HAP-1 (cell line): ENCODE data around the gene SNX4.

Experiments used
- DNase-seq, 2 experiments: peaks; one replicate each; pipeline ENCODE4 v3.0.0-alpha.2; 2016 to 2020; ENCODE audit warnings: low spot score in 2 of 2
- H3K27me3 ChIP-seq: fragments of 250-450 bp; sonication (Bioruptor Pico); 2 replicates; pipeline ENCODE4 v1.5.1; 2020; ENCODE audit warnings: low read depth, mild to moderate bottlenecking, moderate library complexity
- H3K36me3 ChIP-seq: fragments of 250-450 bp; sonication (Bioruptor Pico); replicated peaks from 2 replicates; pipeline ENCODE4 v1.5.1; 2020; ENCODE audit warnings: mild to moderate bottlenecking
- H3K4me1 ChIP-seq: fragments of 250-450 bp; sonication (Bioruptor Pico); 2 replicates; pipeline ENCODE4 v1.5.1; 2020; ENCODE audit warnings: mild to moderate bottlenecking
- H3K4me3 ChIP-seq: fragments of 250-450 bp; sonication (Bioruptor Pico); 2 replicates; pipeline ENCODE4 v1.5.1; 2020; ENCODE audit warnings: mild to moderate bottlenecking, moderate library complexity
- H3K9me3 ChIP-seq: fragments of 250-450 bp; sonication (Bioruptor Pico); 2 replicates; pipeline ENCODE4 v1.5.1; 2020; ENCODE audit warnings: mild to moderate bottlenecking, moderate library complexity
- in situ Hi-C: fragments of 300-500 bp; cut with MboI; formaldehyde crosslinking; loops from 3 replicates; pipeline ENCODE4 v1.14.3; 2020; ENCODE audit warnings: low sequenced_read_pairs, inconsistent platforms, mixed read lengths

Gene SNX4

DNA sequence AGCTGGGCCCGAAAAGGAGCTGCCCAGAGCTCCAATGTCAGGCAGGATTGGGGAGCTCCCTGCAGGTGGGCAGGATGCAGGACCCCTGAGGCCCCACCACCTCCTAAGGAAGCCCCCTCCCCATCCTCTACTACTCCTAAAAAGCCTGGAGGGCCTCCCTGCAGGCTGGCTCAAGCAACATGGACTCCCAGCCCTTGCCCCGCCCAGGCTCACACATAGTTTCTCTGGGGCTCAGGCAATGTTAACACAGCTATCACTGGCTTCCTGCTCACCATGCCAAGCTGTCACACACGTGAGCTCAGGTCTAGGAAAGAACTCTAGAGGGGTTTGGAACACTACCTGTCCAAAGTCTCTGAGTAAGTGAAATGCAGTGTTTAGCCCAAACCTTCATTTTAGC, 79.4 kb downstream of the SNX4 start:
- Histone ChIP-seq H3K4me1 (peaks cover 12% of the 10 kb centered on the region), H3K4me3 (no peak overlapping the region), H3K9me3 (no peaks in the 10 kb centered on the region), H3K27me3 (no peaks in the 10 kb centered on the region), H3K36me3 (no peaks in the 10 kb centered on the region)
- in situ Hi-C loops, result loop anchor here (25.0 kb wide), 1 partner anchor 503 kb away; the partner anchor contains the start of gene MUC13
- DNase-seq, result no peak

DNA sequence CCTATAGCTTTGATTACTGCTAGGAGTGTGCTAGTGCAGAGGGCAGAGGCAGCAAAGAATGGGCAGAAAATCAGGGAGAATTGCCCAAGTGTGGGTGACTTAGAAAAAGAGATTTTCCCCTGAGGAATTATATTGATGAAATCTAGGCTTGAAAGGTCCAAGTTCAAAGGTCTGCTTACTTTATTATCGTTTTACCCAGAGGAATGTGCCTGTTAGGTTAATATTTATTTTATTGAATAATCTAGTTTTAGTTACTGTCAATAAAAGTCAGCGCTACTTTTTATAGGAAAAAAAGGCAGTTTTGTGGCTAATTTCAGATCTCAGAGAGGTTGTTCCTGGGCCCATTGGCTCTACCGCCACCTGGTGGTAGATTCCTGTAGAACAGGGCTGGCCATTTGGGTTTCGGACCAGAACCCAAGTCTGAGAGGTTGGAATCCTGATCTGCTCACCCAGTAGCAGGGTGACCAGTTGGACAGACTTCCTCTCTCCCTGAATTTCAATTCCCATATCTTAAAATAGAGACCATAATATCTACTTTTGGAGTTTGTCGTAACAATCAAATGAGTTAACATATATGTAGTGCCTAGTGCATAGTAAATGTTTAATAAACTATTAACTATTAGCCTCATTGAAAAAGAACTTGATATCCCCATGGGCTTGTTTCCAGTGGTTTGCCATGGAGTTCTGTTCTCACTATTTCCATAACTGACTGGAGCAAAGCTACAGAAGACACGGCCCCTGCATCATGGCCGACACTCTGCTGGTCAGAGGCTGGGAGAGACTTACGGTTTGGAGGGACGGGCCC, 82.2 kb downstream of the SNX4 start:
- no peaks in the 10 kb centered on the region for H3K27me3 ChIP-seq
- no peak overlapping the region for H3K4me3 ChIP-seq
- in situ Hi-C loops, result loop anchor here (25.0 kb wide), 1 partner anchor 501 kb away; the partner anchor contains the start of gene MUC13
- peaks cover 18% of the 10 kb centered on the region for H3K4me1 ChIP-seq
- H3K9me3 ChIP-seq, result no peaks in the 10 kb centered on the region
- H3K36me3 ChIP-seq, result no peaks in the 10 kb centered on the region
- DNase-seq, result peak; percentile 27 to 78

DNA sequence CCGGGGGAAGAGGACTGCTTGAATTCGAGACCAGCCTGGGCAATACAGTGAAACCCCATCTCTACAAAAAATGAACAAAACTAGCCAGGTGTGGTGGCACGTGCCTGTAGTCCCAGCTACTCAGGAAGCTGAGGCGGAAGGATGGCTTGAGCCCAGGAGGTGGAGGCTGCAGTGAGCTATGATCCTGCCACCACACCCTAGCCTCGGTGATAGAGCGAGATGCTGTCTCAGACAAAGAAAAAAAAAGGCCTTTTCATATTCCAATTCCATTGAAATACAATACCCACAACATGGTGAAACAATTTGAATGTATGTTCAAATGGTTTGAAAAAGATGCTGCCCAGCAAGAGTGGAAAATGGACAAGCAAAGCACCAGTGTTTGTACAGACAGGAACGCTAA, 83.1 kb downstream of the SNX4 start:
- H3K4me3 ChIP-seq, result no peak overlapping the region
- in situ Hi-C loops, result loop anchor here (25.0 kb wide), 1 partner anchor 500 kb away; the partner anchor contains the start of gene MUC13
- H3K36me3 ChIP-seq, result no peaks in the 10 kb centered on the region
- no peaks in the 10 kb centered on the region for H3K9me3 ChIP-seq
- no peaks in the 10 kb centered on the region for H3K27me3 ChIP-seq
- peak; percentile 73 to 79 for DNase-seq
- H3K4me1 ChIP-seq, result peaks cover 18% of the 10 kb centered on the region

DNA sequence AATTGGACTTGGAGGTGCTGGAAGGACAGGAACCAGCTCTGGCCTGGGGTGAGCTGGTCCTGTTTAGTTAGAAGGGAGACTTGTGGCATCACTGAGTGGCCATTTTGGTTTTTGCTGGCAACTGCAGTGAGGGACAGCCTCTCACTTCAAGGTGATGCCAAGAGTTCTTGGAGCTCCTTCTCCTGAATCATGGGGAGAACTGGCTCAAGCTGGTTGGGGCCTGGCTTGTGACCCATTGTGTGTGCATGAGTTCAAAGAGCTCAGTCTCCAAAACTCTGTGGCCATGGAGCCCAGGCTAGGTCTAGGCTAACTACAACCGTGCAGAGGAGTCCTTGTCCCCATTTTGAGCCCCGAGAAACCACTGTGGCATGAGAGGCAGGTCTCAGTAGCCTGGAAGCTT, 84.8 kb downstream of the SNX4 start:
- Histone ChIP-seq H3K4me1 (peaks cover 18% of the 10 kb centered on the region), H3K4me3 (no peak overlapping the region), H3K36me3 (no peaks in the 10 kb centered on the region), H3K27me3 (no peaks in the 10 kb centered on the region), H3K9me3 (no peaks in the 10 kb centered on the region)
- no peak for DNase-seq
- in situ Hi-C loops, result loop anchor here (25.0 kb wide), 1 partner anchor 498 kb away; the partner anchor contains the start of gene MUC13

DNA sequence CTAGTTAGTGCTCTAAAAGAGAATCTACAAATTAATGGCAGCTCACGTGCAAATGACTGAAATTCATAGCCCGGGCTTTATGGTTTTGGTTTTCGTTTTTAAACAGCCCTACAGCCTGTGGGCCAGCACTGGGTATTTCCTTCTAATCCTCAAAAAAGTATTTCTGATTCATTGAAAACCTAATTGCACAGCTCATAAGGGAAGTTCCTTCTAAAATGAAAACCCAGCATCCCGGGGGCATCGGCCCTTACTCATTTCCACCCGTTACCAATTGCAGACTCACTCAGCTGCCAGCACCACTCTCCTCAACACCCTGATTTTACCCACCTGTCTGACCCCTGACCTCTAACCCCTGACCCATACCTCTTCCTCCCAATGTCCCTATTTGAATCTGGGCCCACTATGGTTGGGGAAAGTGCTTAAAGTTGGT, 85.4 kb downstream of the SNX4 start:
- Histone ChIP-seq H3K9me3 (no peaks in the 10 kb centered on the region), H3K4me3 (no peak overlapping the region), H3K27me3 (no peaks in the 10 kb centered on the region), H3K4me1 (peaks cover 18% of the 10 kb centered on the region), H3K36me3 (no peaks in the 10 kb centered on the region)
- no peak for DNase-seq
- in situ Hi-C loops, result loop anchor here (25.0 kb wide), 1 partner anchor 497 kb away; the partner anchor contains the start of gene MUC13

DNA sequence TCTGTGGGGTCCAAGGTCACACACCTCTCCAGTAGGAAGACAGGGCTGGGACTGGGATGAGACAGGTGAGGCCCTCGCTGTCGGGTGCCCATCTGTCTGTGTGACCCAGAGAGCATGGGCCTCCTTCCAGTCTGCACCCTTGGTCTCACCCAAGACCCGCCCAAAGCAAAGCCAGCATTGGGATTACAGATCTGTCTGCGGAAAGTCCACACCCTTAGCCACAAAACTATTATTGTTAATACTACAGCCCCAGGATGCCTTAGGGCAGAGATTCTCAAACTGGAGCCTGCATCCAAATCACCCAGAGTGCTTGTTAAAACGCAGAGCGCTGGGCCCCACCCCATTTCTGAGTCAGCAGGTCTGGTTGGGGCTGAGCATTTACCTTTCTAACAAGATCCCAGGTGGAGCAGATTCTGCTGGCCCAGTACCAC, 86.4 kb downstream of the SNX4 start:
- H3K9me3 ChIP-seq, result no peaks in the 10 kb centered on the region
- peak; percentile 47 to 63 for DNase-seq
- H3K36me3 ChIP-seq, result no peaks in the 10 kb centered on the region
- no peak overlapping the region for H3K4me3 ChIP-seq
- H3K27me3 ChIP-seq, result no peaks in the 10 kb centered on the region
- in situ Hi-C loops, result loop anchor here (25.0 kb wide), 1 partner anchor 496 kb away; the partner anchor contains the start of gene MUC13
- H3K4me1 ChIP-seq, result peaks cover 18% of the 10 kb centered on the region

DNA sequence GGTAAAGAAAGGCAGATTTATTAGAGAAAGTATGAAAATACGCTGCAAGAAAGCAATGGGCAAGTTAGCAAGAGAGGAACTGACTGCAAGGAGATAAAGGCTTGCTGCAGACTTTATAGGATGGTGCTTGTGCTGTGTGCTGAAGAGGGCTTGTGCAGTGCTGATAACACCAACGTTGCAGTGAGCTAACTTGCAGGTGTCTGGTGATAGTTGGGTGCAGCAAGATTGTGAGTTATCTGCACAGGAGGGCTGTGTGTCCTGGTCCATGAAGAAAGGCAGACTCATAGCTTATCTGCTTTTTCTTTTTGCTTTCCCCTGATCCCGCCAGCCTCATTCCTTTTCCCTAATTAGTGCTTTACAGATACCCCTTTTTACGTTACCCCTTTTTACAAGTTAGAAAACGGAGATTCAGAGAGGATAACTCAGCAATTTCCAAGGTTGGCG, 86.9 kb downstream of the SNX4 start:
- Histone ChIP-seq H3K36me3 (no peaks in the 10 kb centered on the region), H3K4me3 (no peak overlapping the region), H3K9me3 (no peaks in the 10 kb centered on the region), H3K4me1 (peaks cover 18% of the 10 kb centered on the region), H3K27me3 (no peaks in the 10 kb centered on the region)
- in situ Hi-C loops, result loop anchor here (25.0 kb wide), 1 partner anchor 496 kb away; the partner anchor contains the start of gene MUC13
- no peak for DNase-seq

DNA sequence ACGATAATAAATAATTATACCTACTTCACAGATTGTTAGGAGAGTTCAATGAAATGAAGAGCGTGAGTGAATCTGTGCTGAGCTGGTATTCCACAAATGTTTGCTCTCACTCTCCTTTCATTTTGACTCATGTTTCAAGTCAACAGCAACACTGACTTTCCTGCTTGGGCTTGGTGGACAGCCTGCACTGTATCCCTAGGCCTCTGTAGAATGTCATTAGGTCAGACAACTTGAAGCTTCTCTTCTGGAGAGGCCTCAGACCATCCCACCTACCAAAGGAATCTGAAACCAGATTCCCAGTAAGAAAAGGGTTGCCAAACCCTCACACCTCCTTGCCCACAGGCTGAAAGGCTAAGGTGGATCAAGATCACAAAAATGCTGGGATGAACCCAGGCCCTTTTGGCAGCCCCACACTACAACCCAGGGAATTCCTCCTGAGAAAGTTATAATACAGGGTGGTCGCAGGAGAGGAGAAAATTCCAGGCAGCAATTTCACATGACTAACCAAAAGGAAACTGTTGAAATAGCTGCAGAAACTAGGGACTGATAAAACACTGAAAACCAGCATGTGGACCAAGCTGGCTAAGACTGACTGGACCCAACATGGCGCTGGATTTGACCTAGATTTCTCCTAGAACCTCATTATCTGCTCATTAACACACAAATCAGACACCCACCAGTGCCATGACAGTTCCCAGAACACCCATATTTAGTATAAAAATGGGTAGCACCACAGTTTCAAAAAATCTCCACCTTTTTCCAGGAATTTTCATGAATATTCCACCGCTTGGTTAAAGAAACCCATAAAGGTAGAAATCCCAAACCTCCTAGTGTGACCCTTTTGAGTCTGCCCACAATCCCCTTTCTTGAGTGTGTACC, 87.9 kb downstream of the SNX4 start:
- H3K36me3 ChIP-seq, result no peaks in the 10 kb centered on the region
- no peaks in the 10 kb centered on the region for H3K9me3 ChIP-seq
- peaks cover 12% of the 10 kb centered on the region for H3K4me1 ChIP-seq
- no peak overlapping the region for H3K4me3 ChIP-seq
- no peak for DNase-seq
- in situ Hi-C loops, result loop anchor here (25.0 kb wide), 1 partner anchor 495 kb away; the partner anchor contains the start of gene MUC13
- no peaks in the 10 kb centered on the region for H3K27me3 ChIP-seq

DNA sequence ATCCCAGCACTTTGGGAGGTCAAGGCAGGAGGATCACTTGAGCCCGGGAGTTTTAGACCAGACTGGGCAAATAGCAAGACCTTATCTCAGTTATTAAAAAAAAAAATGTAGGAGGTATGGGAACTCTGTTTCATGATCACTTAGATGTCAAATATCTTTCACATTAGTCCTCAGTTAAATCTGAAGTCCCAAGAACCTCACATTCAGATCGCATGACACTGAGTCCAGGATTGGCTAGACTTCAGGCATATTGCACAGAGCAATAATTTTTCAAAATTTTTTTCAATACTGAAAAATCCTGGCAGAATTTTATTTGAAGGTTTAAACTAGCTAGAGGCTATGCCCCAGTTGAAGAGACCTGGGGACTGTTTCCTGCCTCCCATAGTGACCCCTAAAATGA, 88.6 kb downstream of the SNX4 start:
- Histone ChIP-seq H3K4me3 (no peak overlapping the region), H3K27me3 (no peaks in the 10 kb centered on the region), H3K36me3 (no peaks in the 10 kb centered on the region), H3K9me3 (no peaks in the 10 kb centered on the region), H3K4me1 (peaks cover 6% of the 10 kb centered on the region; the same call in 1 of the 2 replicates)
- in situ Hi-C loops, result loop anchor here (25.0 kb wide), 1 partner anchor 494 kb away; the partner anchor contains the start of gene MUC13
- no peak for DNase-seq

DNA sequence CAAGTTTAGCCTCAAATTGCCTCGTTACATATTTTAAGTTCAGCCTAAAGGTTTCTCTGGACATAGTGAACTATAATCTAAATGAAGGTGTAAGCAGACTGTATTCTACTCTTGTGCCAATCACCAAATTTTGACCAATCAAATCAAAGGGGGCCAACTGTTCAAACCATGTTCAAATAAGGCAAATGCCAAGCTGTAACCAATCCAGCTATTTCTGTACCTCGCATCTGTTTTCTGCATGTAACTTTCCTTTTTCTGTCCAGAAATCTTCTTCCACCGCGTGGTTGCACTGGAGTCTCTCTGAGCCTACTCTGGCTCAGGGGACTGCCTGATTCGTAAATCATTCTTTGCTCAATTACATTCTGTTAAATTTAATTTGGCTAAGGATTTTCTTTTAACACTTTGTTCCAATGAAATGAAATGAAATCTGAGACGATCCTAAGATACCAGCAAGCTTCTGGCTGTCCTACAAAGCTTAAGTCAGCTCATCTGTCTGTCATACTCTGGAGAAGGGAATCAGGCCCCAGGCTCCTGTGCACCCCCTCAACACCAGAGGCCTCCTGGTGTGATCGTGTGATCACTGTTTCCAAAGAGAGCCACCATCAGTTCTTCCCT, 91.7 kb downstream of the SNX4 start:
- H3K9me3 ChIP-seq, result no peaks in the 10 kb centered on the region
- no peaks in the 10 kb centered on the region for H3K36me3 ChIP-seq
- no peak for DNase-seq
- in situ Hi-C loops, result loop anchor here (25.0 kb wide), 1 partner anchor 491 kb away; the partner anchor contains the start of gene MUC13
- H3K27me3 ChIP-seq, result no peaks in the 10 kb centered on the region
- H3K4me1 ChIP-seq, result no peaks in the 10 kb centered on the region
- H3K4me3 ChIP-seq, result no peak overlapping the region

DNA sequence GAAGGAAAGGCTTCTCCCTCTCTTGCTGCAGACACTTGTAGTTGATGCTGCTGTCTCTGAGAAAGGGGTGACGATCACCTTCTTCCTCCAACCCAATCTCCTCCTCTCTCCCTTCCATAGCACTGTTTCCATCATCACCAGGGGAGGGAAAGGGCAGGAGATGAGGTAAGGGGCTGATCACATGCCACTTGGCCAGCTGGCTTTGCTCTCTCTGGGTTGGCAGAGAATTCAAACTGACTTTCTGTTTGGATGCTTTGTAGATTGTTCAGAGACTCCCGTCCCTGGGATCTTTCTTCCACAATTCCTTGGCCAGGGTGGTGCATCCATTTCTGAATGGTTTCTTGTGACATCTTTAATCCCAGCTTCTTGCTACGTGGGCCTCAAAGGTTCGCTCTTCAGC, 101.7 kb downstream of the SNX4 start:
- no peaks in the 10 kb centered on the region for H3K27me3 ChIP-seq
- no peaks in the 10 kb centered on the region for H3K36me3 ChIP-seq
- no peak for DNase-seq
- H3K4me3 ChIP-seq, result no peak overlapping the region
- in situ Hi-C loops, result no loop called here
- no peaks in the 10 kb centered on the region for H3K9me3 ChIP-seq
- peaks cover 9% of the 10 kb centered on the region for H3K4me1 ChIP-seq

DNA sequence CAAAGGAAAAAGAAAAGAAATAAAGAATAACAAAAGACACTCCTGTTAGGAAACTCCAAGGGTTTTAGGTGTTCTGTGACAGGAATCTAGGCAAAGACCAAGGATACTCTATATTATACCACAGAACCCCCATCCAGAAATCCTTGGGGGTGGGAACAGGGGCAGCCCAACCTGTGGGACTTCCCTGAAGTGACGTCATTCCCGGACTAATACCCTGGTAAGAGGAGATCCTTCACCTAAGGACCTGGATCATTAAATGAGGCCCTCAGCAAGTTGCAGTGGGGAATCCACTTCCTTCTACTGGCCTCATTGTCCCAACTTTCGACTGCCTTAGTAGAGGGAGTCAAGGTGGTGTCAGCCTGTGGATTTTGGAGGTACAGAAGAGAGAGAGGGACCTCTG, 103.8 kb downstream of the SNX4 start:
- no peak for DNase-seq
- no peaks in the 10 kb centered on the region for H3K36me3 ChIP-seq
- in situ Hi-C loops, result no loop called here

DNA sequence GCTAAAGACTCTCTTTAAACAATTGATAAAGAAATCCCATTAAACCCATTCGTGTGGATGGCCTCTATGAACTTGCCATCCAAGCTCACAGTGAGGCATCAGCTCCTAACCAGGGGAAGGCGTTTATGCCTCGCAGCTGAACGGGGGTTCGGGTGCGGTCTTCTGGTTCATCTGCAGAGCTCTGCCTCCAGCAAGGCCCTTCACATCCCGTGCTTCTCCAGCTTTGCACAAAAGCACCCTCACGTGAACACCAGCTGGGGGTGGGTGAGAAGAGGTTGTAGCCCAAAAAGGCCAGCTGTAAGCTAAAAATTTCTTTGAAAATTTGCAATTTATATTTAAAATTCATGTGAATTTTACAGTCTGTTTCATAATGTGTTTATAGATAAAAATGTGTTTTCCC, 105.3 kb downstream of the SNX4 start:
- Histone ChIP-seq H3K4me1 (peaks cover 5% of the 10 kb centered on the region), H3K9me3 (no peaks in the 10 kb centered on the region), H3K36me3 (no peaks in the 10 kb centered on the region), H3K27me3 (peaks cover under 1% of the 10 kb centered on the region; the same call in 1 of the 2 replicates), H3K4me3 (no peak overlapping the region)
- DNase-seq, result no peak
- in situ Hi-C loops, result no loop called here

More for the DNA sequence above, 103.8 kb downstream of the SNX4 start:
- H3K4me1 ChIP-seq, result peaks cover 5% of the 10 kb centered on the region
- H3K9me3 ChIP-seq, result no peaks in the 10 kb centered on the region
- H3K27me3 ChIP-seq, result no peaks in the 10 kb centered on the region
- H3K4me3 ChIP-seq, result no peak overlapping the region
